ENCODE data around the gene NDUFB11. TPM values are rescaled to one million over a fixed set of nuclear protein-coding genes. Genes with fewer than 3 reads are reported as not detected.

NDUFB11 gene
- total RNA-seq, 1 donor from 2014 or later = 53.1 TPM

- Mint-ChIP-seq H3K27ac (no peak overlapping the region), H3K36me3 (peaks cover 35% of the 10 kb centered on the region), H3K27me3 (ENCODE audit: insufficient read depth, low read depth) (no peaks in the 10 kb centered on the region), H3K9me3 (peaks cover 23% of the 10 kb centered on the region), H3K4me3 (no peak overlapping the region), H3K4me1 (no peaks in the 10 kb centered on the region)
- Histone ChIP-seq H3K4me2 (no peak overlapping the region), H3K9me3 (ENCODE audit: low read depth) (no peaks in the 10 kb centered on the region), H3K27me3 (no peaks in the 10 kb centered on the region), H3K36me3 (no peaks in the 10 kb centered on the region), H3K27ac (no peak overlapping the region), H3K79me2 (ENCODE audit: low read depth) (peaks cover 98% of the 10 kb centered on the region), H3K4me3 (no peak overlapping the region), H3K4me1 (no peaks in the 10 kb centered on the region), H4K20me1 (ENCODE audit: low read depth) (peaks cover 20% of the 10 kb centered on the region), H3F3A (ENCODE audit: low read depth) (no peaks in the 10 kb centered on the region), H3K9ac (no peak overlapping the region), H2AFZ (replicated peaks) (no peak overlapping the region)
- DNase-seq (ENCODE audit: low spot score) = no peak
- TF ChIP-seq EZH2phosphoT487 (IDR thresholded peaks at IDR 0.05) (no peak), EZH2 (IDR thresholded peaks at IDR 0.05) (no peak), CTCF (IDR thresholded peaks at IDR 0.05) (no peak)
Observed at GRCh38 chrX:47151435-47151834, 6.9 kb upstream of the NDUFB11 start.

GRCh38 chrX:47148946-47149345, 4.4 kb upstream of the NDUFB11 start:
- Histone ChIP-seq H3K9ac (no peak overlapping the region), H3K9me3 (ENCODE audit: low read depth) (no peaks in the 10 kb centered on the region), H3K27ac (no peak overlapping the region), H2AFZ (replicated peaks) (no peak overlapping the region), H3K79me2 (ENCODE audit: low read depth) (peaks cover 92% of the 10 kb centered on the region), H3K4me2 (no peak overlapping the region), H3K27me3 (no peaks in the 10 kb centered on the region), H3K36me3 (no peaks in the 10 kb centered on the region), H3F3A (ENCODE audit: low read depth) (peaks cover 3% of the 10 kb centered on the region), H3K4me3 (no peak overlapping the region), H3K4me1 (no peaks in the 10 kb centered on the region), H4K20me1 (ENCODE audit: low read depth) (peaks cover 28% of the 10 kb centered on the region)
- H3K36me3 Mint-ChIP-seq = peaks cover 25% of the 10 kb centered on the region
- H3K27me3 Mint-ChIP-seq (ENCODE audit: insufficient read depth, low read depth) = peaks cover 4% of the 10 kb centered on the region
- H3K4me3 Mint-ChIP-seq = no peak overlapping the region
- H3K9me3 Mint-ChIP-seq = peaks cover 18% of the 10 kb centered on the region
- no peak for DNase-seq (ENCODE audit: low spot score)
- no peak overlapping the region for H3K27ac Mint-ChIP-seq
- TF ChIP-seq CTCF (IDR thresholded peaks at IDR 0.05) (no peak), EZH2 (IDR thresholded peaks at IDR 0.05) (no peak), EZH2phosphoT487 (IDR thresholded peaks at IDR 0.05) (no peak)
- no peaks in the 10 kb centered on the region for H3K4me1 Mint-ChIP-seq

GRCh38 chrX:47146936-47147859, 2.7 kb upstream of the NDUFB11 start:
- no peak for DNase-seq (ENCODE audit: low spot score)
- Histone ChIP-seq H4K20me1 (ENCODE audit: low read depth) (peaks cover 36% of the 10 kb centered on the region), H2AFZ (replicated peaks) (no peak overlapping the region), H3K4me3 (peak overlapping the region; percentile 61), H3K27ac (no peak overlapping the region), H3K9ac (no peak overlapping the region), H3K27me3 (no peaks in the 10 kb centered on the region), H3K4me1 (no peaks in the 10 kb centered on the region), H3K9me3 (ENCODE audit: low read depth) (no peaks in the 10 kb centered on the region), H3F3A (ENCODE audit: low read depth) (peaks cover 3% of the 10 kb centered on the region), H3K36me3 (no peaks in the 10 kb centered on the region), H3K79me2 (ENCODE audit: low read depth) (peaks cover 90% of the 10 kb centered on the region), H3K4me2 (peak overlapping the region; percentile 67)
- H3K36me3 Mint-ChIP-seq = peaks cover 21% of the 10 kb centered on the region
- peak overlapping the region; percentile 44 for H3K4me3 Mint-ChIP-seq
- H3K4me1 Mint-ChIP-seq = no peaks in the 10 kb centered on the region
- TF ChIP-seq CTCF (IDR thresholded peaks at IDR 0.05) (no peak), EZH2phosphoT487 (IDR thresholded peaks at IDR 0.05) (no peak), EZH2 (IDR thresholded peaks at IDR 0.05) (no peak)
- no peak overlapping the region for H3K27ac Mint-ChIP-seq
- peaks cover 18% of the 10 kb centered on the region for H3K9me3 Mint-ChIP-seq
- peaks cover 6% of the 10 kb centered on the region for H3K27me3 Mint-ChIP-seq (ENCODE audit: insufficient read depth, low read depth)
